Stimulated activated naive CD8-positive, alpha-beta T cell treated with anti-CD3 and anti-CD28 coated beads, Interleukin-15, Interleukin-2, amounts not matched to agents 100 ng/mL and 50 ng/mL, for 24 hours (primary cell): ENCODE measurements around the gene SPNS2.

ENCODE experiments used
- H3K27ac Mint-ChIP-seq: one replicate; pipeline ENCODE4 v1.8.0; 2021; ENCODE audit warnings: mild to moderate bottlenecking, mixed read lengths
- H3K27me3 Mint-ChIP-seq: one replicate; pipeline ENCODE4 v1.8.0; 2021; ENCODE audit warnings: mixed read lengths
- H3K36me3 Mint-ChIP-seq: one replicate; pipeline ENCODE4 v1.8.0; 2021; ENCODE audit warnings: low read depth, mixed read lengths
- H3K4me1 Mint-ChIP-seq: one replicate; pipeline ENCODE4 v1.8.0; 2021; ENCODE audit warnings: low read depth, mixed read lengths
- H3K4me3 Mint-ChIP-seq: one replicate; pipeline ENCODE4 v1.8.0; 2021; ENCODE audit warnings: mild to moderate bottlenecking, mixed read lengths
- H3K9me3 Mint-ChIP-seq: one replicate; pipeline ENCODE4 v1.8.0; 2021; ENCODE audit warnings: mixed read lengths

SPNS2 gene

GRCh38 chr17:4488989-4489595 is 9.6 kb upstream of the SPNS2 start:
- no peaks in the 10 kb centered on the region for H3K9me3 Mint-ChIP-seq

GRCh38 chr17:4490109-4490591 is 8.5 kb upstream of the SPNS2 start:
- Mint-ChIP-seq H3K9me3 (no peaks in the 10 kb centered on the region), H3K4me1 (peaks cover 23% of the 10 kb centered on the region), H3K27ac (no peak overlapping the region), H3K27me3 (no peaks in the 10 kb centered on the region), H3K36me3 (no peaks in the 10 kb centered on the region), H3K4me3 (no peak overlapping the region)

More at GRCh38 chr17:4488989-4489595, 9.6 kb upstream of the SPNS2 start:
- H3K36me3 Mint-ChIP-seq, result no peaks in the 10 kb centered on the region
- no peak overlapping the region for H3K27ac Mint-ChIP-seq
- no peaks in the 10 kb centered on the region for H3K27me3 Mint-ChIP-seq
- peaks cover 28% of the 10 kb centered on the region for H3K4me1 Mint-ChIP-seq
- H3K4me3 Mint-ChIP-seq, result no peak overlapping the region

DNA sequence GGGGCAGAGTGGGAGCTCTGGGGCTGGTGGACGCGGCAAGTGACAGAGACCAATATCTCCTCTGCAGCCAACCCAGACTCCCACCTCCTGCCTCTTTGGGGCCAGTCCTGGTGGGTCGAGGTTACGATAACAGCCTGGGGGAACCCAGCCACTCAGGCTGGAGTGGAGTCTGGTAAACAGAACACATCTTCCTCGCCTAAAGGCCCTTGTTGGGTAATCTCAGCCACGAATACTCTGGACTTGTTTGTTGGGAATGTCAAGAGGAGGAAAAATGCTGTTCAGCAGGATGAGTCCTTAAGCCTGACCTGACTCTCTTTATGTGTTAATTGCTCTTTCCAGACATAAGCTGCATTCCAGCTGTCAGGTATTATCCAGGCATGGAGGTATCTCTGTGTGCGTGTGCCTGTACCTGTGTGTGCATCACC is 8.0 kb upstream of the SPNS2 start:
- Mint-ChIP-seq H3K36me3 (no peaks in the 10 kb centered on the region), H3K27me3 (no peaks in the 10 kb centered on the region), H3K4me1 (peaks cover 20% of the 10 kb centered on the region), H3K4me3 (no peak overlapping the region), H3K9me3 (no peaks in the 10 kb centered on the region), H3K27ac (no peak overlapping the region)

DNA sequence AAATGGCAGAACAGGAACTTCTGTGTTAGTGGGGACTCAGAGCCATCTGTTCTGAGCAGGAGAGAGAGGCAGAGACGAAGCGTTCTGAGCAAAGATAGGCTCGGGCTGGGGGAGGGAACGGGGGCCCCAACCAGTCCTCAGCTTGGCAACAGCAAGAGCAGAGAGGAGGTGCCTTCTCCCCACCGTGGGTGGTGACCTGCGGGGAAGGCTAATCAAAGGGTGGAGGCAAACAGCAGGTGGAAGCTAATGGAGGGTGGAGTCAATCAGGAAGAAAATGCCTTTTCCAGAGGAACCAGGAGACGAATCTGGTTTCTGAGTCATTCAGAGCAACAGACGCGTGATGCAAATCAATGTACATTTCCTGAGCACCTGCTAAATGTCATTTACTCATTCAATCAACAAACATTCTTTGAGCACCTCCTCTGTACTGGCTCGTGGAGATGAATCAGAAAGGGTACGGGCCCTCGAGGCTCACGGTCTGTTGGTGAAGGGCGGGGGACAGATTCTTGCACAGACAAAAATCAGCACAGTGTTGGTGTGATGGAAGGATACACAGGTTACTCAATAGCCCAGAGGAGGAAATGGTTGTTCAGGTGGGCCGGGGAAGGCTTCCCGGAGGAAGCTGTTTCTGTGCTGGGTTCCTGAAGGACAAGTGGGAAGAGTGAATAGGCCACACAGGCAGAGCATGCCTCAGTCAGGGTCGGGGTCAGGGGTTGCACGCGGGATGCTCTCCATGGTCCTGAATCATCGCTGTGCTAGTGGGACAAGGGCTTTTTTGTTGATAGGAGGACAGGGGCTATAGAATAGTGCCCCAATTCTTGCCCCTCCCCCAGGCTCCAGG is 5.7 kb upstream of the SPNS2 start:
- H3K9me3 Mint-ChIP-seq, result no peaks in the 10 kb centered on the region
- no peaks in the 10 kb centered on the region for H3K36me3 Mint-ChIP-seq
- peaks cover 10% of the 10 kb centered on the region for H3K4me1 Mint-ChIP-seq
- H3K27me3 Mint-ChIP-seq, result no peaks in the 10 kb centered on the region
- no peak overlapping the region for H3K4me3 Mint-ChIP-seq
- no peak overlapping the region for H3K27ac Mint-ChIP-seq

- no peak overlapping the region for H3K27ac Mint-ChIP-seq
- peaks cover 25% of the 10 kb centered on the region for H3K4me1 Mint-ChIP-seq
- no peaks in the 10 kb centered on the region for H3K9me3 Mint-ChIP-seq
- no peak overlapping the region for H3K4me3 Mint-ChIP-seq
- no peaks in the 10 kb centered on the region for H3K36me3 Mint-ChIP-seq
- peaks cover 26% of the 10 kb centered on the region for H3K27me3 Mint-ChIP-seq
Measured at GRCh38 chr17:4497101-4497824, 1.4 kb upstream of the SPNS2 start.

DNA sequence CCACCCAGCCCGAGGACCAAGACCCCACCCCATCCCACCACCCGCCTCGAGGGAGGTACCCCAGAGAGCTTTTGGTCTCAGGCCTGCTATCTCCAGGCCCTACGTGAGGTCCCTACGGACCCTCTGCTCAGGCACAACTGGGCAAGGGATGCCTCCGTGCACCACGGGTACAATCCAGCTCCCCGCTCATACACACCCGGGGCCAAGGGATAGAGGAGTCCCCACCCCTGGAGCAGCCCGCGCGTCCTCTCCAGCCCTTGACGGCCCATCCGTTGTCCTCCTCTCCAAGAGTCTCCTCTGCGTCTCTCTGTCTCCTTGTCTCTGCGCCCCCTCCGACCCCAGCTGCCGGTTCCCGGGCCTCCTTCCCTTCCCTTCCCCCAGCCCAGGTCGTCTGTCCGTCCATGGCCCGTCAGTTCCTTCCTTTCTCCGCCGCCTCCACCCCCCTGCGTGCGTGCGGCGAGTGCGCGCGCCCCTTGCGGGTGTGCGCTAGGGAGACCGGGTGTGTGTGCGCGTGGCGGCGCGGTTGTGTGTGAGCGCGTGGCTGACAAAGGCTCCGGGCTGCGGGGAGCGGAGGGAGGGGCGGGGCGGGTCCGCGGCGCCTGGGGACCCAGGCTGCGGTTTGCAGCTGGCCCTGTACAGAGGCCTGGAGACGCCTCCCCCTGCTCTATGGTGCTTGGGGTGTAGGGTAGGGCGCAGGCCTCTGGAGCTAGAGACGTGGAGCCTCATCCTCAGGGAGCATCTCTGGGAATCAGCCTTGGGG is 930 bp downstream of the SPNS2 start:
- Mint-ChIP-seq H3K9me3 (no peaks in the 10 kb centered on the region), H3K4me3 (peak overlapping the region; percentile 72), H3K27me3 (peaks cover 35% of the 10 kb centered on the region), H3K36me3 (no peaks in the 10 kb centered on the region), H3K4me1 (peaks cover 26% of the 10 kb centered on the region), H3K27ac (no peak overlapping the region)

GRCh38 chr17:4500191-4500571 is 1.5 kb downstream of the SPNS2 start:
- peaks cover 35% of the 10 kb centered on the region for H3K27me3 Mint-ChIP-seq
- peaks cover 32% of the 10 kb centered on the region for H3K4me1 Mint-ChIP-seq
- no peak overlapping the region for H3K27ac Mint-ChIP-seq

GRCh38 chr17:4501295-4501949 is 2.7 kb downstream of the SPNS2 start:
- no peak overlapping the region for H3K4me3 Mint-ChIP-seq
- no peaks in the 10 kb centered on the region for H3K9me3 Mint-ChIP-seq

More at GRCh38 chr17:4500191-4500571, 1.5 kb downstream of the SPNS2 start:
- peak overlapping the region; percentile 37 for H3K4me3 Mint-ChIP-seq
- no peaks in the 10 kb centered on the region for H3K36me3 Mint-ChIP-seq
- H3K9me3 Mint-ChIP-seq, result no peaks in the 10 kb centered on the region

DNA sequence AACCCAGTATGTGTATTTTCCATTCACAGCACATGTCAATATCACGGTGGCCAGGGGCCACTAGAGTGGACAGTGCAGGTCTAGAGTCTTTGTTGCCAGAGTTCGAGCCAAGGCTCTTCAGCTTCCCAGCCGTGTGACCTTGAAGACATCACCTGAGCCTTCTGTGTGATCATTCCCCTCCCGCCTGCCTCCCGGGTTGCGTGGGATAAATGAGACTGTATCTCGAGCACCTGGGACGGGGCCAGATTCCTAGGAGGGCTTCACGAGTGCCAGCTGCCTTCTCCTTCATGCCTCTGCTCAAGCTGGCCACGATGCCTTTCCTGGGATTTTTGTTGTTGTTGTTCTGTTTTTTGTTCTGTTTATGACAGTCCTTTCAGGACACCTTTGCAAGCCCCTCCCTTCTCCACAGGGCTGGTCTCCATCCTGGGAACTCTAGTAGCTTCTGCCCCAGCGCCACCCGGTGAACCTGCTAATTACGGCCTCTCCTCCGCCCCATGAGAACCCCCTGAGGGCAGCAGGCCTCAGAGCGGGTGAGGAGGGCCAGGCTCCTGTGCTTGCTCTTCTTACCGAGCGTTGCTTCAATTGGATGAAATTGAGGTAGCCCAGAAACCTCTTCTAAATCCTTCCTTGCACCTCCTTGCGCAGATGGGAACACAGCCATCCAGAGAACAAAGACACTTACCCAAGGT is 3.9 kb downstream of the SPNS2 start:
- Mint-ChIP-seq H3K4me1 (peaks cover 36% of the 10 kb centered on the region), H3K9me3 (no peaks in the 10 kb centered on the region), H3K4me3 (no peak overlapping the region)

More at GRCh38 chr17:4501295-4501949, 2.7 kb downstream of the SPNS2 start:
- H3K4me1 Mint-ChIP-seq, result peaks cover 36% of the 10 kb centered on the region
- H3K36me3 Mint-ChIP-seq, result no peaks in the 10 kb centered on the region
- no peak overlapping the region for H3K27ac Mint-ChIP-seq
- H3K27me3 Mint-ChIP-seq, result peaks cover 35% of the 10 kb centered on the region

DNA sequence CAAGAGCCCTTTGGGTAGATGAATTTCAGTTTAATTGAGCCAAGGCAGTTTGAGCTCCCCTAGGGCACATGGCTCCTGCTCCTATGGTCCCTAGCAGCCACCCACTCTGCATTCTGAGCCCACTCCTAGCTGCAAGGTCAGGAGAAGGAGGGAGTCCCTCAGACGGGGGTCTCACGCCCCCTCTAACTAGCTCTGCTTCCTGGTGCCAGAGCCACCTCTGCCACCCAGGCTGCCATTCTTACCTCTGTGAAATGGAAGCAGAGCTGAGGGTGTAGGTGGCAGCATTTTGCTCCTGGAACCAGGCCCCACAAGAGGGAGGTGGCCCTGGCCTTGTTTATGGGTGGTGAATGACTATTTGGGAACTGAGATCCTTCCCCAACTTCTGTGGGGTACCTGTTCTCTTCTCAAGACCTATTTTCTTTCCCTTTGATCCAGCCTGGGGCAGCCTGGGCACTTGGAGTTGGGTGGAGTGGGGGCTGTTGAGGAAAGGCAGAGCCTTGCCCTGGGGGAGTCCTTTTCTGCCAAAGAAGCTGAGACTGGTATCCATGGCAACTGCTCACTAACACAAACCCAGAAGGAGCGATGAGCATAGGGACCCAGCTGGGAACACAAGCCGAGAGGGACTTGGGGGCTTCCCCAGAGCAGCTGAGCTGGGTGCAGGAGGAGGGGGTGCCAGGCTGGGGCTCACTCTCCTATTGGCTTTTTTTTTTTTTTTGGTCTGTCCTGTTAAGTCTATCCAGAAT is 4.8 kb downstream of the SPNS2 start:
- Mint-ChIP-seq H3K36me3 (no peaks in the 10 kb centered on the region), H3K4me1 (peaks cover 39% of the 10 kb centered on the region), H3K27me3 (peaks cover 35% of the 10 kb centered on the region), H3K27ac (no peak overlapping the region), H3K9me3 (no peaks in the 10 kb centered on the region), H3K4me3 (no peak overlapping the region)

More for the DNA sequence above, 3.9 kb downstream of the SPNS2 start:
- H3K36me3 Mint-ChIP-seq, result no peaks in the 10 kb centered on the region
- peaks cover 35% of the 10 kb centered on the region for H3K27me3 Mint-ChIP-seq
- H3K27ac Mint-ChIP-seq, result no peak overlapping the region

DNA sequence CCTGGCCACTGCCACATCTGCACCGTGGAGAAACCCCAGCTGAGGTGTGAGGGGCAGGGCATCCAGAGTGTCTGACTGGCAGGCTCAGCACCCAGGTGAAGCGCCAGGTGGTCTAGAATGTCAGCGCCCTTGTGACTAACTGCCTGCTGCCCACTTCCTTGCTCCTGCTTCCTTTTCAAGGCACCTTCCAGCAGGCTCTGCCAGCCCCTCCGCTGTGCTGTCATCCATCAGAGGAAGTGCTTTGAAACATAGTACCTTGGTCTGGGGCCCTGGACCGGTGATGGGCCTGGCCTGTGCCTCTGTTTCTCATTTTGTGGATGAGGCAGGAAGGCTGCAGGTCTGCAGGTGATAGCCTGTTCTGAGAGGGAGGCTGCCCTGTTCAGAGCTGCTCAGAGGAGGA is 5.5 kb downstream of the SPNS2 start:
- peaks cover 47% of the 10 kb centered on the region for H3K4me1 Mint-ChIP-seq
- H3K36me3 Mint-ChIP-seq, result no peaks in the 10 kb centered on the region
- H3K4me3 Mint-ChIP-seq, result no peak overlapping the region
- no peak overlapping the region for H3K27ac Mint-ChIP-seq
- peaks cover 35% of the 10 kb centered on the region for H3K27me3 Mint-ChIP-seq
- no peaks in the 10 kb centered on the region for H3K9me3 Mint-ChIP-seq

GRCh38 chr17:4505187-4505586 is 6.5 kb downstream of the SPNS2 start:
- Mint-ChIP-seq H3K9me3 (no peaks in the 10 kb centered on the region), H3K27ac (no peak overlapping the region), H3K4me1 (peaks cover 46% of the 10 kb centered on the region), H3K4me3 (no peak overlapping the region), H3K36me3 (no peaks in the 10 kb centered on the region), H3K27me3 (peaks cover 26% of the 10 kb centered on the region)

GRCh38 chr17:4506175-4506813 is 7.6 kb downstream of the SPNS2 start:
- Mint-ChIP-seq H3K27me3 (peaks cover 15% of the 10 kb centered on the region), H3K4me3 (no peak overlapping the region), H3K9me3 (no peaks in the 10 kb centered on the region), H3K4me1 (peaks cover 40% of the 10 kb centered on the region), H3K36me3 (no peaks in the 10 kb centered on the region), H3K27ac (no peak overlapping the region)
